ENCODE data around the gene DPP7. TPM values are rescaled to one million over a fixed set of nuclear protein-coding genes. Genes with fewer than 3 reads are reported as not detected.

The DPP7 gene
- total and polyA plus RNA-seq, 2 experiments from 2014 or later, result 19.7 to 26.8 TPM

- Histone ChIP-seq H3K36me3 (ENCODE audit: insufficient read depth) (no peaks in the 10 kb centered on the region), H3K4me3 (no peak overlapping the region), H4K20me1 (replicated peaks; ENCODE audit: insufficient read depth) (no peaks in the 10 kb centered on the region), H3K4me1 (ENCODE audit: insufficient read depth) (peaks cover 12% of the 10 kb centered on the region), H3F3A (replicated peaks; ENCODE audit: low read depth) (no peaks in the 10 kb centered on the region), H3K79me2 (replicated peaks; ENCODE audit: insufficient read depth) (no peaks in the 10 kb centered on the region), H3K4me2 (no peak overlapping the region), H2AFZ (no peak overlapping the region), H3K27me3 (ENCODE audit: insufficient read depth) (peaks cover 48% of the 10 kb centered on the region), H3K9me2 (ENCODE audit: insufficient read depth) (no peaks in the 10 kb centered on the region), H3K27ac (ENCODE audit: low read depth) (no peak overlapping the region)
- TF ChIP-seq ZNF462 (CRISPR knock-in tag; IDR thresholded peaks at IDR 0.05) (no peak), EZH2 (IDR thresholded peaks at IDR 0.05; ENCODE audit: low read depth, unreplicated experiment) (no peak), CTCF (conservative IDR thresholded peaks at IDR 0.05; ENCODE audit: low read depth in 2 of 2) (no peak), NANOG (IDR thresholded peaks at IDR 0.05; ENCODE audit: borderline replicate concordance) (no peak), ZNF331 (CRISPR knock-in tag; IDR thresholded peaks at IDR 0.05; ENCODE audit: low read depth) (no peak), POLR2AphosphoS5 (IDR thresholded peaks at IDR 0.05; ENCODE audit: low read depth) (no peak), ZNF114 (CRISPR knock-in tag; IDR thresholded peaks at IDR 0.05) (no peak), EZH2phosphoT487 (IDR thresholded peaks at IDR 0.05; ENCODE audit: unreplicated experiment) (no peak), JUNB (IDR thresholded peaks at IDR 0.05; ENCODE audit: unreplicated experiment) (no peak), STAT1 (IDR thresholded peaks at IDR 0.05; ENCODE audit: unreplicated experiment) (no peak), CREB1 (CRISPR knock-in tag; IDR thresholded peaks at IDR 0.05; ENCODE audit: low read depth) (no peak)
- TF ChIP-seq, protein P1, sequence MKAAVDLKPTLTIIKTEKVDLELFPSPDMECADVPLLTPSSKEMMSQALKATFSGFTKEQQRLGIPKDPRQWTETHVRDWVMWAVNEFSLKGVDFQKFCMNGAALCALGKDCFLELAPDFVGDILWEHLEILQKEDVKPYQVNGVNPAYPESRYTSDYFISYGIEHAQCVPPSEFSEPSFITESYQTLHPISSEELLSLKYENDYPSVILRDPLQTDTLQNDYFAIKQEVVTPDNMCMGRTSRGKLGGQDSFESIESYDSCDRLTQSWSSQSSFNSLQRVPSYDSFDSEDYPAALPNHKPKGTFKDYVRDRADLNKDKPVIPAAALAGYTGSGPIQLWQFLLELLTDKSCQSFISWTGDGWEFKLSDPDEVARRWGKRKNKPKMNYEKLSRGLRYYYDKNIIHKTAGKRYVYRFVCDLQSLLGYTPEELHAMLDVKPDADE (IDR thresholded peaks at IDR 0.05), result no peak
- TF ChIP-seq, protein P2, sequence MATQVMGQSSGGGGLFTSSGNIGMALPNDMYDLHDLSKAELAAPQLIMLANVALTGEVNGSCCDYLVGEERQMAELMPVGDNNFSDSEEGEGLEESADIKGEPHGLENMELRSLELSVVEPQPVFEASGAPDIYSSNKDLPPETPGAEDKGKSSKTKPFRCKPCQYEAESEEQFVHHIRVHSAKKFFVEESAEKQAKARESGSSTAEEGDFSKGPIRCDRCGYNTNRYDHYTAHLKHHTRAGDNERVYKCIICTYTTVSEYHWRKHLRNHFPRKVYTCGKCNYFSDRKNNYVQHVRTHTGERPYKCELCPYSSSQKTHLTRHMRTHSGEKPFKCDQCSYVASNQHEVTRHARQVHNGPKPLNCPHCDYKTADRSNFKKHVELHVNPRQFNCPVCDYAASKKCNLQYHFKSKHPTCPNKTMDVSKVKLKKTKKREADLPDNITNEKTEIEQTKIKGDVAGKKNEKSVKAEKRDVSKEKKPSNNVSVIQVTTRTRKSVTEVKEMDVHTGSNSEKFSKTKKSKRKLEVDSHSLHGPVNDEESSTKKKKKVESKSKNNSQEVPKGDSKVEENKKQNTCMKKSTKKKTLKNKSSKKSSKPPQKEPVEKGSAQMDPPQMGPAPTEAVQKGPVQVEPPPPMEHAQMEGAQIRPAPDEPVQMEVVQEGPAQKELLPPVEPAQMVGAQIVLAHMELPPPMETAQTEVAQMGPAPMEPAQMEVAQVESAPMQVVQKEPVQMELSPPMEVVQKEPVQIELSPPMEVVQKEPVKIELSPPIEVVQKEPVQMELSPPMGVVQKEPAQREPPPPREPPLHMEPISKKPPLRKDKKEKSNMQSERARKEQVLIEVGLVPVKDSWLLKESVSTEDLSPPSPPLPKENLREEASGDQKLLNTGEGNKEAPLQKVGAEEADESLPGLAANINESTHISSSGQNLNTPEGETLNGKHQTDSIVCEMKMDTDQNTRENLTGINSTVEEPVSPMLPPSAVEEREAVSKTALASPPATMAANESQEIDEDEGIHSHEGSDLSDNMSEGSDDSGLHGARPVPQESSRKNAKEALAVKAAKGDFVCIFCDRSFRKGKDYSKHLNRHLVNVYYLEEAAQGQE (IDR thresholded peaks at IDR 0.05; ENCODE audit: unreplicated experiment), result no peak
- no peak overlapping the region for H3K27ac Mint-ChIP-seq
- H3K4me3 Mint-ChIP-seq, result no peak overlapping the region
- H3K9me3 Mint-ChIP-seq, result no peaks in the 10 kb centered on the region
- ATAC-seq (no peak), DNase-seq (ENCODE audit: low spot score) (no peak)
- H3K27me3 Mint-ChIP-seq (ENCODE audit: insufficient read depth, low read depth, poor library complexity), result peaks cover 57% of the 10 kb centered on the region
- H3K36me3 Mint-ChIP-seq (ENCODE audit: low read depth), result no peaks in the 10 kb centered on the region
- H3K4me1 Mint-ChIP-seq, result peaks cover 10% of the 10 kb centered on the region
Measured at GRCh38 chr9:137141050-137141810, 26.7 kb upstream of the DPP7 start.
